HG03460 (cell line): ENCODE measurements around the gene ANKRD29.

Experiments used
- ATAC-seq: cut with Tn5 transposase; IDR thresholded peaks from one replicate; pipeline ENCODE4 v1.9.1; 2021; ENCODE audit not compliant: unreplicated experiment

ANKRD29 gene

GRCh38 chr18:23662309-23663263 lies at the start of gene ANKRD29:
ANKRD29 (minus strand) TSS chr18:23662911; CDS start chr18:23662730, 181 bp downstream.
- ATAC-seq: no peak

- ATAC-seq: no peak
Measured at GRCh38 chr18:23712445-23712844, 49.7 kb upstream of the ANKRD29 start.

GRCh38 chr18:23711426-23711825 lies 48.7 kb upstream of the ANKRD29 start:
- ATAC-seq: no peak

- no peak for ATAC-seq
Measured at GRCh38 chr18:23710946-23711345, 48.2 kb upstream of the ANKRD29 start.

- ATAC-seq: no peak
Measured at GRCh38 chr18:23710068-23710527, 47.4 kb upstream of the ANKRD29 start.

GRCh38 chr18:23706971-23707640 lies 44.4 kb upstream of the ANKRD29 start:
- ATAC-seq: no peak

GRCh38 chr18:23704806-23705205 lies 42.1 kb upstream of the ANKRD29 start:
- no peak for ATAC-seq

GRCh38 chr18:23703987-23704384 lies 41.3 kb upstream of the ANKRD29 start:
- no peak for ATAC-seq

GRCh38 chr18:23703057-23703986 lies 40.6 kb upstream of the ANKRD29 start:
- peak; percentile 54 for ATAC-seq

- ATAC-seq: no peak
Measured at GRCh38 chr18:23702606-23703005, 39.9 kb upstream of the ANKRD29 start.

- ATAC-seq: no peak
Measured at GRCh38 chr18:23701544-23702064, 38.9 kb upstream of the ANKRD29 start.

- no peak for ATAC-seq
Measured at GRCh38 chr18:23701017-23701416, 38.3 kb upstream of the ANKRD29 start.

- no peak for ATAC-seq
Measured at GRCh38 chr18:23694637-23695430, 32.1 kb upstream of the ANKRD29 start.

GRCh38 chr18:23693846-23694245 lies 31.1 kb upstream of the ANKRD29 start:
- ATAC-seq: no peak

GRCh38 chr18:23690505-23691068 lies 27.9 kb upstream of the ANKRD29 start:
- no peak for ATAC-seq

- ATAC-seq: no peak
Measured at GRCh38 chr18:23689616-23690504, 27.1 kb upstream of the ANKRD29 start.

- no peak for ATAC-seq
Measured at GRCh38 chr18:23689031-23689615, 26.4 kb upstream of the ANKRD29 start, which contains the start of gene LAMA3. LAMA3 (plus strand) TSS chr18:23689453; CDS start chr18:23689684, 231 bp downstream.

- ATAC-seq: no peak
Measured at GRCh38 chr18:23688528-23688927, 25.8 kb upstream of the ANKRD29 start.
